BJ (cell line): ENCODE data around the gene AATK. TPM values are rescaled to one million over a fixed set of nuclear protein-coding genes. Genes with fewer than 3 reads are reported as not detected.

Experiments
- CTCF ChIA-PET: fragments of 350-600 bp; formaldehyde crosslinking; extraction: SDS; loops from one replicate; lab custom pipeline; 2021; ENCODE audit warnings: antibody characterized with exemption, inconsistent platforms; lab: Yijun Ruan, JAX
- POLR2A ChIA-PET: fragments of 300-600 bp; sonication (Branson Sonifier 250); formaldehyde crosslinking; extraction: SDS; loops from one replicate; lab custom pipeline; 2021; ENCODE audit warnings: antibody characterized with exemption; lab: Charles Lee
- DNase-seq: peaks from one replicate; pipeline ENCODE4 v3.0.0-alpha.2; 2011; ENCODE audit warnings: low read depth
- H3K27me3 ChIP-seq: 2 replicates; pipeline ENCODE4 v1.6.0; 2011; ENCODE audit warnings: low read length; ENCODE audit not compliant: control insufficient read depth, insufficient read depth
- H3K36me3 ChIP-seq: 2 replicates; pipeline ENCODE4 v1.5.1; 2011; ENCODE audit warnings: low read length; ENCODE audit not compliant: control insufficient read depth, insufficient read depth
- H3K4me3 ChIP-seq: 2 replicates; pipeline ENCODE4 v1.5.1; 2011; ENCODE audit warnings: low read depth, mild to moderate bottlenecking, control low read depth, low read length
- polyA plus RNA-seq: library from polyadenylated mRNA; depleted of rRNA; stranded (reverse); fragments of >200 nt; gene quantifications from 2 replicates; pipeline ENCODE4 v1.2.3, GENCODE V29; 2011
- TF ChIP-seq, protein P1 (sequence below): IDR thresholded peaks from 2 replicates; pipeline ENCODE4 v1.5.1; 2011; ENCODE audit warnings: low read depth, mild to moderate bottlenecking, control low read depth, inconsistent platforms, low read length, moderate library complexity; ENCODE audit not compliant: insufficient read depth

The AATK gene
- polyA plus RNA-seq, 1 experiment = 0.29 TPM

DNA sequence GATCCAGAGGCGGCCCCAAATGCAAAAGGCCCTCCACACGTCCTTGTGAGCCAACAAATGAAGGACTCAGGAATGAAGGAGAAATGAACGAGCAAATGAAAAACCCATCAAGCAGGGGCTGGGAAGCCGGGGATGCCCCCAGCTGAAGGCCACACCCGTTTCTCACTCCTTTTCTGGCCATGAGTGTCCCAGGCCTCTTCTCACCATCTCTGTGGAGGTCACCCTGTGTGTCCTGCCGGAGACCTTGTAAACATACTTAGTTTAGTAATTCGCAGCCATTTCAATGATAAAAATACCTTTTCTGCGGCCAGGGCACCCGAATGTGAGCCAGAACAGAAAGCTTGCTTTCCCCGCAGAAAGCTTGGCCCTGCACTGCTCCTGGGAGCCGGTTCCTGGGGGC, 21.1 kb upstream of the AATK start:
- DNase-seq = no peak
- ChIA-PET POLR2A (no interaction called here), CTCF (interaction anchor here (1.6 kb wide), 1 partner anchor 45 kb away, joined by 7 read pairs; no protein-coding TSS in a partner anchor)
- TF ChIP-seq, protein P1, sequence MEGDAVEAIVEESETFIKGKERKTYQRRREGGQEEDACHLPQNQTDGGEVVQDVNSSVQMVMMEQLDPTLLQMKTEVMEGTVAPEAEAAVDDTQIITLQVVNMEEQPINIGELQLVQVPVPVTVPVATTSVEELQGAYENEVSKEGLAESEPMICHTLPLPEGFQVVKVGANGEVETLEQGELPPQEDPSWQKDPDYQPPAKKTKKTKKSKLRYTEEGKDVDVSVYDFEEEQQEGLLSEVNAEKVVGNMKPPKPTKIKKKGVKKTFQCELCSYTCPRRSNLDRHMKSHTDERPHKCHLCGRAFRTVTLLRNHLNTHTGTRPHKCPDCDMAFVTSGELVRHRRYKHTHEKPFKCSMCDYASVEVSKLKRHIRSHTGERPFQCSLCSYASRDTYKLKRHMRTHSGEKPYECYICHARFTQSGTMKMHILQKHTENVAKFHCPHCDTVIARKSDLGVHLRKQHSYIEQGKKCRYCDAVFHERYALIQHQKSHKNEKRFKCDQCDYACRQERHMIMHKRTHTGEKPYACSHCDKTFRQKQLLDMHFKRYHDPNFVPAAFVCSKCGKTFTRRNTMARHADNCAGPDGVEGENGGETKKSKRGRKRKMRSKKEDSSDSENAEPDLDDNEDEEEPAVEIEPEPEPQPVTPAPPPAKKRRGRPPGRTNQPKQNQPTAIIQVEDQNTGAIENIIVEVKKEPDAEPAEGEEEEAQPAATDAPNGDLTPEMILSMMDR = no peak
- peaks cover 4% of the 10 kb centered on the region for H3K36me3 ChIP-seq
- H3K27me3 ChIP-seq = peaks cover 1% of the 10 kb centered on the region; the same call in 1 of the 2 replicates
- H3K4me3 ChIP-seq = no peak overlapping the region

DNA sequence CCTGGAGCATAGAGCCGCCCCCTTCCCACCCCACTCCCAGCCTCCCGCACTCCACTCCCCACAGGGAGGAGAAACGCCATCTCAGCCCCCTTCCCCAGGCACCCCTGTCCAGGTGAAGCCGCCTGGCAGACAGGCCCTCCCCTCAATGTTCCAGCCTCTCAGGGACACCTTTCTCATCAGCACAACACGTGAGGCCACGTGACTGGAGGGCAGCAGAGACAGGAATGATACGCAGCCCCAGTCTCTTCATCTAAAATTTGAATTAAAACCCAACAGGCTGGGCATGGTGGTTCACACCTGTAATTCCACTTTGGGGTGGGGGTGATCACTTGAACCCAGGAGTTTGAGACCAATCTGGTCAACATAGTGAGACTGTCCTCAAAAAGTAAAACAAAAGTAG, 20.2 kb upstream of the AATK start:
- Histone ChIP-seq H3K36me3 (peaks cover 3% of the 10 kb centered on the region; the same call in 1 of the 2 replicates), H3K4me3 (no peak overlapping the region), H3K27me3 (peaks cover 1% of the 10 kb centered on the region; the same call in 1 of the 2 replicates)
- ChIA-PET CTCF (interaction anchor here (2.0 kb wide), 1 partner anchor 43 kb away, joined by 6 read pairs; no protein-coding TSS in a partner anchor), POLR2A (no interaction called here)
- DNase-seq = no peak
- TF ChIP-seq, protein P1 = no peak

DNA sequence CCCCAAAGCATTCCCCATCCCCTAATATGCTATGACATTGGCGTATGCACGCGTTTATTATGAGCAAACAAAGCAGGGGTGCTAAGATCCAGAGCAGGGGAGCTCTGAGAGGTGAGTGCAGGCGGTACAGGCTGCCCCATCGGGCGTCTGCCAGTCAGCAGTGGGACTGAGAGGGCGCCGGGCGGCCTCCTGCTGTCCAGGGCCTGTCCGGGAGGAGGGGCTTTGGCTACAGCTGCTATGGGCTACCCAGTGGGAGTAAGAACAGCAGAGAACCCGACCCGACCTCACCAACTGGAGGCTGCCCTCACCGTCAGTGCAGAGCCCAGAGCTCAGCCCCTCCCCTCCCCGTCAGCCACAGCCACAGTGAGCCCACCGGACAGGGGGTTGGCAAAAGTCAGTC, 18.5 kb upstream of the AATK start:
- Histone ChIP-seq H3K36me3 (peaks cover 2% of the 10 kb centered on the region; the same call in 1 of the 2 replicates), H3K4me3 (no peak overlapping the region), H3K27me3 (peaks cover 1% of the 10 kb centered on the region; the same call in 1 of the 2 replicates)
- ChIA-PET CTCF (interaction anchor here (1.0 to 2.0 kb wide), 2 partner anchors 21 to 42 kb away, joined by 3 to 6 read pairs; no protein-coding TSS in a partner anchor), POLR2A (no interaction called here)
- no peak for DNase-seq
- TF ChIP-seq, protein P1 = no peak

DNA sequence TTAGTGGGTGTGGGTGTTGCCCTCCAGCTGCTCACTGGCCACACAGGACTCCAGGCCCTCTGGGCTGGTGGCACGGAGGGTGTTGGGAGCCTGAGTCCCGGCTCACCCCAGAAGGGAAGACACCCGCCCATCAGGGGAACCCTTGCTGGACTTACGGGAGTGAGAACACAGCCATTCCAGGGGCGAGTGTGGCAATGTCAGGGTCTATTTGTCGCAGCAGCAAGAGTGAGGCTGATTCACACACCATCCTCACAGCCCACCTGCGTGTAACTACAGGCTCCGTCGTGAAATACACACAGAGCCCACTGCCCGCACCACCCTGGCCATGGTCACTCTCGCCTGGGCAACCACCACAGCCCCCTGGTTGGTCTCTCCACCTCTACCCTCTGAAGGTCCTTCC, 17.8 kb upstream of the AATK start:
- no peak for DNase-seq
- CTCF ChIA-PET = no interaction called here
- peaks cover 1% of the 10 kb centered on the region; the same call in 1 of the 2 replicates for H3K27me3 ChIP-seq
- TF ChIP-seq, protein P1 = no peak
- POLR2A ChIA-PET = no interaction called here
- no peak overlapping the region for H3K4me3 ChIP-seq
- no peaks in the 10 kb centered on the region for H3K36me3 ChIP-seq

DNA sequence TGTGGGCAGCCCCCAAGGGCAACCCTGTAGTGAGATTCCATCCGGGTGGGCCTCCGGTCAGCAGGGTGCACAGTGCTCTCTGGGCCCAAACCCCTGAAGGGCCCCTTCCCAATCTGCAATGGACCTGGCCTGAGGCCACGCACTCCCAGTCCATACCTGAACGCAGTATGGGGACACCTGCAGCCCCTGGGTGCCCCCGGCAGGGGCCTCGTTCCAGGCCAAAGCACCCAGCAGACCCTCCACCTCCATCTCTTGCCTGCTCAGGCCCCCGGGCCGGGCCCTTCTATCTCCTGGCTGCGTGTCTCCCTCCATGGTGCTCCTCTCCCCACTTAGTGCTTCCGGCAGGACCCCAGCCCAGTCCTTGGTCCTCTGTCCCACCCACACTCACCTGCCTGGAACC, 17.3 kb upstream of the AATK start:
- no peaks in the 10 kb centered on the region for H3K36me3 ChIP-seq
- DNase-seq = no peak
- TF ChIP-seq, protein P1 = no peak
- peaks cover 1% of the 10 kb centered on the region; the same call in 1 of the 2 replicates for H3K27me3 ChIP-seq
- no peak overlapping the region for H3K4me3 ChIP-seq
- CTCF ChIA-PET = no interaction called here
- POLR2A ChIA-PET = no interaction called here
